ENCODE data around the gene VWC2. TPM values are rescaled to one million over a fixed set of nuclear protein-coding genes. Genes with fewer than 3 reads are reported as not detected.

The VWC2 gene
- total RNA-seq, 1 donor: not detected

- Histone ChIP-seq H3K27ac (ENCODE audit: low read depth, low read length) (no peak overlapping the region), H3K4me1 (ENCODE audit: insufficient read depth, low read length) (no peaks in the 10 kb centered on the region), H3K4me3 (ENCODE audit: insufficient read depth, low read length) (no peak overlapping the region), H4K20me1 (ENCODE audit: insufficient read depth, low read length) (no peaks in the 10 kb centered on the region), H3K79me2 (ENCODE audit: insufficient read depth, low read length) (no peaks in the 10 kb centered on the region), H2AFZ (ENCODE audit: low read length) (no peak overlapping the region), H3K9me3 (ENCODE audit: low read depth, low read length) (no peaks in the 10 kb centered on the region), H3K27me3 (ENCODE audit: insufficient read depth, low read length) (peaks cover 15% of the 10 kb centered on the region), H3K36me3 (ENCODE audit: insufficient read depth, low read length) (no peaks in the 10 kb centered on the region), H3K4me2 (ENCODE audit: insufficient read depth, low read length) (no peak overlapping the region)
- DNase-seq (ENCODE audit: insufficient read length, low spot score, missing footprints): peak; percentile 73
- TF ChIP-seq CTCF (IDR thresholded peaks at IDR 0.05; ENCODE audit: extremely low read depth, low read depth, low read length): no peak
Measured at GRCh38 chr7:49775065-49775948, 1.9 kb downstream of the VWC2 start.

- peak; percentile 31 for DNase-seq (ENCODE audit: insufficient read length, low spot score, missing footprints)
- Histone ChIP-seq H3K27me3 (ENCODE audit: insufficient read depth, low read length) (peaks cover 15% of the 10 kb centered on the region), H3K36me3 (ENCODE audit: insufficient read depth, low read length) (no peaks in the 10 kb centered on the region), H2AFZ (ENCODE audit: low read length) (no peak overlapping the region), H4K20me1 (ENCODE audit: insufficient read depth, low read length) (no peaks in the 10 kb centered on the region), H3K79me2 (ENCODE audit: insufficient read depth, low read length) (no peaks in the 10 kb centered on the region), H3K4me2 (ENCODE audit: insufficient read depth, low read length) (no peak overlapping the region), H3K9me3 (ENCODE audit: low read depth, low read length) (no peaks in the 10 kb centered on the region), H3K4me3 (ENCODE audit: insufficient read depth, low read length) (no peak overlapping the region), H3K4me1 (ENCODE audit: insufficient read depth, low read length) (no peaks in the 10 kb centered on the region), H3K27ac (ENCODE audit: low read depth, low read length) (no peak overlapping the region)
- no peak for TF ChIP-seq CTCF (IDR thresholded peaks at IDR 0.05; ENCODE audit: extremely low read depth, low read depth, low read length)
Measured at GRCh38 chr7:49775949-49776443, 2.6 kb downstream of the VWC2 start.

GRCh38 chr7:49776994-49777393 lies 3.6 kb downstream of the VWC2 start:
- no peak for TF ChIP-seq CTCF (IDR thresholded peaks at IDR 0.05; ENCODE audit: extremely low read depth, low read depth, low read length)
- Histone ChIP-seq H3K9me3 (ENCODE audit: low read depth, low read length) (no peaks in the 10 kb centered on the region), H3K4me2 (ENCODE audit: insufficient read depth, low read length) (no peak overlapping the region), H3K27me3 (ENCODE audit: insufficient read depth, low read length) (peaks cover 15% of the 10 kb centered on the region), H4K20me1 (ENCODE audit: insufficient read depth, low read length) (no peaks in the 10 kb centered on the region), H3K79me2 (ENCODE audit: insufficient read depth, low read length) (no peaks in the 10 kb centered on the region), H2AFZ (ENCODE audit: low read length) (no peak overlapping the region), H3K4me3 (ENCODE audit: insufficient read depth, low read length) (no peak overlapping the region), H3K36me3 (ENCODE audit: insufficient read depth, low read length) (no peaks in the 10 kb centered on the region), H3K27ac (ENCODE audit: low read depth, low read length) (no peak overlapping the region), H3K4me1 (ENCODE audit: insufficient read depth, low read length) (no peaks in the 10 kb centered on the region)
- no peak for DNase-seq (ENCODE audit: insufficient read length, low spot score, missing footprints)

GRCh38 chr7:49778731-49779270 lies 5.4 kb downstream of the VWC2 start:
- no peaks in the 10 kb centered on the region for H3K4me1 ChIP-seq (ENCODE audit: insufficient read depth, low read length)
- no peak for TF ChIP-seq CTCF (IDR thresholded peaks at IDR 0.05; ENCODE audit: extremely low read depth, low read depth, low read length)
- DNase-seq (ENCODE audit: insufficient read length, low spot score, missing footprints): no peak

More at GRCh38 chr7:49778731-49779270, 5.4 kb downstream of the VWC2 start:
- no peaks in the 10 kb centered on the region for H3K79me2 ChIP-seq (ENCODE audit: insufficient read depth, low read length)
- H3K4me3 ChIP-seq (ENCODE audit: insufficient read depth, low read length): no peak overlapping the region
- H3K27me3 ChIP-seq (ENCODE audit: insufficient read depth, low read length): peaks cover 12% of the 10 kb centered on the region
- no peak overlapping the region for H3K27ac ChIP-seq (ENCODE audit: low read depth, low read length)
- H2AFZ ChIP-seq (ENCODE audit: low read length): no peak overlapping the region
- H4K20me1 ChIP-seq (ENCODE audit: insufficient read depth, low read length): no peaks in the 10 kb centered on the region
- H3K4me2 ChIP-seq (ENCODE audit: insufficient read depth, low read length): no peak overlapping the region
- H3K36me3 ChIP-seq (ENCODE audit: insufficient read depth, low read length): no peaks in the 10 kb centered on the region
- H3K9me3 ChIP-seq (ENCODE audit: low read depth, low read length): no peaks in the 10 kb centered on the region
